ENCODE results near the gene TEAD4.

Gene TEAD4

DNA sequence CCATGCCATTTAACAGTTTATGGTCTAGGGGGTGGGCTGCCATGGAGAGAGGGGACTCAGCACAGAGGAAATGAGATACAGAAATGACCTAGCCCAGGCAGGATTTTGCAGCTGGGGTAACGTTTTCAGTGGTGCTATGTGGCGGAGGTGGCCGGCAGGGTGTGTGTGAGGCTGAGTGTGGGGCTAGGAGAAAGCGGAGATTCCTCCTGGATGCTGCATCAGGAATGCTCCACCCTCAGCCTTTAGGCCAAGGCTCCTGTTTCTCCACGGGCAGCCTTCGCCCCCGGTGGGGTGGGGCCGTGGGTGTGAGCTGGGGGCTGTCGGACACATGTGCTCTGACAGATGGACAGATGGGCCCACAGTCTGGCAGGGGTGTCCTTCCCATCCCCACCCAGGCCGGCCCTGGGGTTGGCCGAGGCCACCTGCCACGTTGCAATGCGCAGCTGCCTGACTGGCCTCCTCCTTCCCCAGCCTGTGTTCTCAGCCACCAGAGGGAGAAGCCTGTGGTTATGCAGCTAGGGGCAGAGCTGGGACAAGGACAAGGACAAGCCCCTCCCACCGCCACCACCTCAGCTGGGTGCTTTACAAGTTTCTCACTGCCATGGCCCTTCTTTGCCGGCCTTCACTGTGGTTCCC, 44.3 kb downstream of the TEAD4 start:
- no peak for DNase-seq

- DNase-seq = no peak
Observed at GRCh38 chr12:3004655-3005565, 45.7 kb downstream of the TEAD4 start.

DNA sequence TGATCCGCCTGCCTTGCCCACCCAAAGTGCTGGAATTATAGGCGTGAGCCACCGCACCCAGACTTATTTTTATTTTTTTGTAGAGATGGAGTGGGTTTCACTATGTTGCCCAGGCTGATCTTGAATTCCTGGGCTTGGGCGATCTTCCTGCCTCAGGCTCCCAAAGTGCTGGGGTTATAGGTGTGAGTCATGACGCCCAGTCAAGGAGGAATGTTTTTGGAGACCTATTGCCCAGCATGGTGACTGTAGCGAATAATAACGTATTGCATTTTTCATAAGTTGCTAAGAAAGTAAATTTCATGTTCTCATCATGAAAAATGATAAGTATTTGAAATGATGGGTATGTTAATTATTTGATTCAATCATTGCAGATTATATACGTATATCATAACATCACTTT, 46.5 kb downstream of the TEAD4 start:
- DNase-seq = no peak

- no peak for DNase-seq
Observed at GRCh38 chr12:3009780-3010179, 50.6 kb downstream of the TEAD4 start.

- no peak for DNase-seq
Observed at GRCh38 chr12:3010214-3010930, 51.2 kb downstream of the TEAD4 start.

- DNase-seq = no peak
Observed at GRCh38 chr12:3012786-3013185, 53.6 kb downstream of the TEAD4 start.

- no peak for DNase-seq
Observed at GRCh38 chr12:3014641-3015040, 55.4 kb downstream of the TEAD4 start.

GRCh38 chr12:3015356-3015755, 56.2 kb downstream of the TEAD4 start:
- DNase-seq = no peak

- no peak for DNase-seq
Observed at GRCh38 chr12:3016191-3016590, 57.0 kb downstream of the TEAD4 start.

DNA sequence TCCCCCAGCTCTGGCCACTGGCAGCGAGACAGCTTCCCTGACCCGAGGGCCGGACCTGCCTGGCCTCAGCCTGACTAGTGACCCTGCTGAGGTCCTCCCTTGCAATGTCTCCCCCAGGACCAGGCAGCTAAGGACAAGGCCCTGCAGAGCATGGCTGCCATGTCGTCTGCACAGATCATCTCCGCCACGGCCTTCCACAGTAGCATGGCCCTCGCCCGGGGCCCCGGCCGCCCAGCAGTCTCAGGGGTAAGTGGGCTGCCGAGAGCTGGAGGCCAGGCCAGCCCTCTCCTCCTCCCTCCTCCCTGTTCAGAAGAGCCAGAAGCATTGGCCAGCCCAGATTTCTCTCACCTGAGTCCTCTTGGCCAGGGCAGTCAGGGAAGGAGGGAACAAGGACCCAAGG, 58.1 kb downstream of the TEAD4 start:
- DNase-seq = no peak

GRCh38 chr12:3018284-3019004, 59.2 kb downstream of the TEAD4 start:
- no peak for DNase-seq

- DNase-seq = no peak
Observed at GRCh38 chr12:3019005-3019680, 59.9 kb downstream of the TEAD4 start.

- DNase-seq = no peak
Observed at GRCh38 chr12:3020399-3020798, 61.2 kb downstream of the TEAD4 start.

DNA sequence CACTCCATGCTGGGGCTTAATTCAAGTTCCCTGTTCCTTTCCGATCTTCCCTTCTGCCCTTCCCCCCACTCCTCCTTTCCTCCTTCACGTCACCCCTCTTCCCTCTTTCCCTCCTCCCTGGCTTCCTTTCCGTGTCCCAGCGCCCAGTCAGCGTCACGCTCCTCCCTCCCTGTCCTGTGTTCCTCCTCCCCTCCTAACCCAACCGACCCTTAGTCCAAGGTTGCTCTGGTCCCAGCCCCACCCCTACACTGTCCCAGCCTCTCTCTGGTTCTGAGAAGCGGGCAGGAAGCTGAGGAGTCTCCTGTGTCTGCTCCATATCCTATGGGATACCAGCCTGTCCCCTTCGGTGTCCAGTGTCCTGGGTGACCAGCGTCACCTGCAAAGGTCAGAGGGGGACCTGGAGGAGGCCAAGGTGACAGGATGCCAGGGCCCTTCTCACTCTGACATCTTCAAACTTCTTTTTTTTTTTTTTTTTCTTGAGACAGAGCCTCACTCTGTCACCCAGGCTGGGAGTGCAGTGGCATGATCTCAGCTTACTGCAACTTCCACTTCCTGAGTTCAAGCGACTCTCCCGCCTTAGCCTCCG, 61.7 kb downstream of the TEAD4 start:
- no peak for DNase-seq

DNA sequence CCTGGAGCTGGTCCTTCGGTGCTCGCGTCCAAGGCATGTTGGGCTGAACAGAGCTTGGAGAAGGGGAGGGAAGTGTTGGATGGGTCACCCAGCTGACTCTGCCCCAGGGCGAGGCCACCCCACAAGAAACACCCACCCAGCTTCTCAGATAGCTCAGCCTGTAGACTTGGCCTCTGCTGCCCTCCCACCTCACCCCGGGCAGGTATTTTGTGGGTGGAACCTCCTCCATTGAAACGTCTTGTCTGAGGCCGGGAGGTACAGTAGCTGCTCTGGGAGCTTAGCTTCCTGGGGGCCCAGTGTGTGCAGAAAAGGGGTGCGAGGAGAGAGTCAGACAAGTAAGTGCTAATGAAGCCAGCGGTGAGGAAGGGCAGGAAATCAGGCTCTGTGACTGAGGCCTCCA, 63.2 kb downstream of the TEAD4 start:
- DNase-seq = no peak

- DNase-seq = no peak
Observed at GRCh38 chr12:3022961-3023360, 63.8 kb downstream of the TEAD4 start.

DNA sequence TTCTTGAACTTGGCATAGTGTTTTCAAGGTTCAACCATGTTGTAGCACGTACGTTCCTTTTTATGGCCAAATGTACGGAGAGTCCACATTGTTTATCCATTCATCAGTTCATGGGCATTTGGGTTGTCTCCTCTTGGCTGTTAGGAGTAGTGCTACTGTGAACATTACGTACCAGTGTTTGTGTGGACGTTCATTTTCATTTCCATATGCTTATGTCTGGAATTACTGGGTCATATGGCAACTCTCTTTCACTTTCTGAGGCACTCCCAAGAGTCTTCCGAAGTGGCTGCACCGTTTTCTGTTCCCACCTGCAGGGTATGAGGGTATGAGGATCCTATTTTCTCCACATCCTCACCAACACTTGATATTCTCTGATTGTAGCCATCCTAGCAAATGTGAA, 68.9 kb downstream of the TEAD4 start:
- no peak for DNase-seq

- no peak for DNase-seq
Observed at GRCh38 chr12:3030821-3031429, 71.7 kb downstream of the TEAD4 start.

- DNase-seq = no peak
Observed at GRCh38 chr12:3032161-3032560, 73.0 kb downstream of the TEAD4 start.

DNA sequence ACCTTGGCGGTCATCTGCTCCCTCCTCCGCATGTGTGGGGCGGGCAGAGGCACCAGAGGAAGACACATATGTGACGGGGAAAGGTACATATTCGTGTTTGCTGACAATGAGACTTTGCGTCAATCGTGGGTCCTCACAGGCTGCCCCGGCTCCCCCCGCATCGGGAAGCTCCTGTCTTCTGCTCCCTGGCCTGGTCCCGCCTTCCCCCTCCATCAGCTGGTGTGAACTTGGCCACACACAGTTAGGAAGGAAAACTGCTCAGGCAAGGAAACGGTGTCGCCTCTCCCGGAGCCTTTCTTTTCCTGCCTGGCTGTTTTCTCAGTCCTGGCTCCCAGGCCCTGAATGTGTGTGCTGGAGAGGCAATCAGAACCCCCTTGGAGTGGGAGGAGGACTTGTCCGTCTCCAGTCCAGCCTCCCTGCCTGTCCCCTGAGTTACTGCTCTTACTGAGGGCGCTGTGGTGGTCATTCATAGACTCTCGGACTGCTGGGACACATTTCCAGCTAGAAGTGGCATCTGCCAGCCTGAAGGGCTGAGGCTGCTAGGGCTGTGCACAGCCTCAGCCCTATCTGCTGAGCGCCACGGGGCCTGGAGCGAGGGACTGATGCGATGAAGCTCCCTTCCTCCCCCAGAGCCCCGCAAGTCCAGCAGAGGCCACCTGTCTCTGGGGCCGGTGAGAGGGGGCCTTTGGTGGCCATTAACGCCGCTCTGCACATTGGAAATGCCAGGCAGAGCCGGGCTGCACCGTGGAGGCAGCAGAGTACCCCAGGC, 73.8 kb downstream of the TEAD4 start:
- no peak for DNase-seq

DNA sequence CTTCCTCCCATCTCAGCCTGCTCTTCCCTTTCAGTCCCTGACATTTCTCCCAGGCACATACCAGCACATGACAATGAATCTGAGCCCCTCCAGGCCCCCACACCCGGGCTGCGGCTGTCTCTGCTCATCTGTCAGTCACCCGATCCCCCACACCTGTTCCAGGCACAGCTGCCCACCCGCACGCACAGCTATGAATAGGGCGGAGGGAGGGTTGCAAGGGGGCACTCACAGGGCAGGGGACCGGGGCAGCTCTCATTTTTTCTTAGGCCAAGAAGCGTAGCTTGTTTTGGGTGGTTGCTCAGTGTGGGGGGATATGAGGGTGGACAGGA, 74.3 kb downstream of the TEAD4 start:
- no peak for DNase-seq
